HG03280 (cell line): ENCODE data around the gene ZNF438.

ENCODE experiments used
- ATAC-seq: cut with Tn5 transposase; IDR thresholded peaks from one replicate; pipeline ENCODE4 v1.9.1; 2021; ENCODE audit warnings: mild to moderate bottlenecking, moderate library complexity; ENCODE audit not compliant: unreplicated experiment

Gene ZNF438

DNA sequence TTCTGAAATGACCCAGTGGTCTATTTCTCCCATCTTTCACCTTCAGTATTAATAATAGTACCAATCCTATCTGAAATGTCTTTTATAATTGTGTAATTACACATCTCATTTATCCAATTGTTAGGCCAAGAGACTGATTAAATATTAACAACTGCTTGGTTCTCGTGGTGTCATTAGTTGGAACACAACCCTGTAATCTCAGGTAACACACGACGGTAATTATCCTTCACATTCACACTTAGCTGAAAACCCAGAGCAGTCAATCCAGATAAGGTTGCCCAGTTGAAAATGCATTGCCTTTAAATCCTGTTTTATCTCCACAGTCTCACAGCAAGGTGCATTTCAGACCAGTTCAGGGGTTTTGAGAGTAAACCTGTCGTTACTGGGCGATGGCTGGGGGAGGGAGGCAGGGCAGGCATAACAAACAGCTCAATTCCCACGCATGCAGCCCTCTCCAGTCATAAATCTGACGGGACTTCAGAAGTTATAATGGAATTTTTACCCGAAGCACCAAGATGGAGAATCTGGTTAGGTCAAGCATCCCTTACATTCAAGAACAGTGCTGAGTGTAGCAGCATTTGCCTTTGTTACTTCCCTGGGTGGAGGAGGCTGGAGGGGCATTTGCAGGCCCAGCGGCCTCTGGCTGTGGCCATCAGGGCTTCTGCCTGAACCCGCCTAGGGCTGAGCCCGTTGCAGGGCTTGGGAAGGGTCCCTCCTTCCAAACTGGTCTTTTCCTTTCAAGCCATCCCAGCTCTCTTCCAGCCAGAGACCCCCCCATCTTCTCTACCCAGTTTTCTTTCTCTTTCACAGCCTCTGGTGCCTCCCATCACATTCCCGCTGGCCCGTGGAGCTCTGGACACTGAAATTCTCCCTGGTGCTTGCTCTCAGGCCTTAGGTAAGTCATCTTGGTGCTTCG is 201.1 kb downstream of the ZNF438 start:
- ATAC-seq, result no peak

DNA sequence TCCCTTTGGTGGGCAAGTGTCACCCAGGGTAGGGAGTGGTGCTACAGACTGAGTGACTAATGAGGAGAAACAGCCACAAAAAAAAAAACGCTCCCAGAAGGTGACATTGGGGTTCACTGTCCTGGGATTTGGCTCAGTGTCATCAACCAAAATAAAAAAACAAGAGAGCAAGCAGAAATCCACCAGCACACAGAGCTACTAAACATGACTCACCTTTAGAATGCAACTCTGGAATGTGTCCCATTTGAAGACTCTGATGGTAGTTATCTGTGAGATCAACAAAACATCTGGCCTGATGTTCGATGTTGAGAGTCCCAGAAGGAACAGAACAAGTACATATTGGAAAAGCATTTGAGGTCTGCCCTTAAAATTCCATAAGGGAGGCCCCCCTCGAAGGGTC is 201.8 kb downstream of the ZNF438 start:
- ATAC-seq, result no peak

DNA sequence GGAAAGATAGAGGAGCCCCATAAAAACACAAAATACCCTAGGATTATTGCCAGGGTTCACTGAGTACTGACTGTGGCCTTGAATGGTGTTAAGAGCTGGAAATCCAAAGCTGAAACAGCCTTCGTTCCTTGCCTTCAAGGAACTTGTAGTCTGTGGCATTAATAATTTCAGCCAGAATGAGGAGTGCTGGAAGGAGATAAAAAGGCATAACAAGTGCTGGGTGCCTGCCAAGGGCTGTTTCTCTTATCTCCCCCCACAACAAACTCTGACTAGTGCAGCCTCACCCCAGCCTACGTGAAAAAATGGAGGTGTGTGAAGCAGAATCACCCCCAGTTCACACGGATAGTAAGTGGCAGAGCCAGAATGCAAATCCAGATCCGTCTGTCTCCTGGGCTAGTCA is 203.0 kb downstream of the ZNF438 start:
- ATAC-seq, result no peak

DNA sequence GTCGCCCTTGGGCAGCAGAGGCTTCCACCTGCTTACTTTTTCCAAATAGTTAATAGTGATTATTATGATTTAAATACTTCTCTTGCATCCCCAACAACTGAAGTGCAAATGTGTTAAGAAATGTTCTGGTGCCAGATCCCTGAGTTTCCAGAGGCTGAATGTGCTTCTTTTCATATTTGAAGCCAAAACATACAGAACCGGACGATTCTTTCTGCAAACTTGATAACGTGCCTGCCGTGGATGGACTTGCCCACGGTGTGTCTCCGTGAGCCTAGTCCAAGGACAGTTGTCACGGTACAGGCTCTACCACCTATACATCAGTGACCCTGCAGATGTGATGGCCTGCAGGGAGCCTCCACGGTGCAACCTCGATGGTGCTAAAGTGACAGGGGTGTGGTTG is 203.5 kb downstream of the ZNF438 start:
- ATAC-seq, result no peak

DNA sequence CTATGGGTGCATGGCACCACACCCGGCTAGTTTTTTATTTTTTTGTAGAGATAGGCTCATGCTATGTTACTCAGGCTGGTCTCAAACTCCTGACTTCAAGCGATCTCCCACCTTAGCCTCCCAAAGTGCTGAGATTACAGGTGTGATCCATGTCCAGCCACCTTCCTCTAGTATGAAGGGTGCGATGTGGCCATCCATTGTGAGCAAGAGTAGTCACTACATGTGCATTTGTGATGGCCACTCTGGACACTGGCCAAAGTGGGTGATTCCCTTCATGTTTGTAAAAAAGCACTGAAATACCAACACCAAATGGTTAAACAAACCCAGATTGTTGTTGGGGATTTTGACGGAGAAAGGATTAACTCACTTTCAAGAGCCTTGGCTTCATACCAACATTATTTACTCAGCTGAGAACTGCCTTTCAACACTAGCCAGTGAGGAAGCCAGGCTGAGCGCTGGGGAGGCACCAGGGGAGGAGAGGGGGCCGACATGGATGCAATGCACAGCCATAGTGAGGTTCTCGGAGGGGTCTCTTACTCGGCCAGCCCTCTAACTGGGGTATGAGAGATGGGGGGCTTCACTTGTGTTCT is 204.0 kb downstream of the ZNF438 start:
- no peak for ATAC-seq

DNA sequence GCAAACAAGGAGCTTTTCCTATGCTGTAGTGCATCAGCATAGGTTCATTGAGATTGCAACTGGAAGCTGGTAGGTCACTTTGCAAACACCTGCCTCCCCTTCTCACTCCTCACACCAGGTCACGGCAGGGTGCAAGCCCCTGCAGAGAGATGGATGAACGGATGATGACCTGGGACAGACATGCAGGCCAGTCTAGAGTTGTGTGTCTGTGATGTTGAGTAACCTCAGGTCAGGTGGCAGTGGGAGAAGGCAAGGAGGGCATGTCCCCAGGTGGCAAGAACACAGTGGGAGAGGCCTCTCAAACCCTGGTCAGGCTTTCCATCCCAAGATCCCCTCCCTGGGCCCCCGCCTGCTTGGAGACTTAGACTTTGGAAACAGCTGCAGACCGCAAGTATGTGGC is 205.0 kb downstream of the ZNF438 start:
- ATAC-seq, result no peak

DNA sequence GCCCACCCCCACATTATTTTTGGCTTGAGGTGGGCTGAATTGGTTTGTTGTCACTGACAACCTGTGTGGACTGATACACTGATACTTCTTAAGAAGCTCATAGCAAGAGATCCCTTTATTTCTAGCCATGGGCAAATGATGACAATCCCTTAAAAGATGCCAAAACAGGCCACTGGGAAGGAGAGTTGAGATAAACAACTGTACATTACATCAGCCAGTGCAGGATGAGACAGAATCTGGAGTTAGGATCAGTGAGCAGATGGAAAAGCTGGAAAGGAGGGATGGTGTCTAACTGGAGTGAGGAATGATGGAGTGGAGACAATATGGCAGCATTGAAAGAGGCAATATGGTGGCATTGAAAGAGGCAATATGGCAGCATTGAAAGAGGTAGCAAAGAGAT is 206.2 kb downstream of the ZNF438 start:
- no peak for ATAC-seq

DNA sequence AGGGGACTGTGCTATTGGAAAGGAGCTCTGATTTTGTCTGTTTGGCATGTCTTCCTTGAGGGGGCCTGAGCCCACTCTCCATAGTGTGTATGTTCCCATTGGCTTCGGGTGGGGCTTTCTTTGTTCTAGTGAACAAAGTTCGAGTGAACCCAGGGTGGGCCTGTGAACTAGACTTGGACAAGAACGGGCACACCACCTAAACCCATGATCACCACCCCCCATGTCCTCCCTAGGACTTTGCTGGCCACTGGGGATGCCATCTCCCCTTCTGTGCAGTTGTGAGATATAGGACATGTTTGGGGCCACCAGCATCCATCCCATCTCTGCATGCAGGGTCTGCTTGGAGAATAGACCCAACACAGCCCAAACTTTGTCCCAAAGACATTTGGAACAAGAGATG is 206.6 kb downstream of the ZNF438 start:
- no peak for ATAC-seq

DNA sequence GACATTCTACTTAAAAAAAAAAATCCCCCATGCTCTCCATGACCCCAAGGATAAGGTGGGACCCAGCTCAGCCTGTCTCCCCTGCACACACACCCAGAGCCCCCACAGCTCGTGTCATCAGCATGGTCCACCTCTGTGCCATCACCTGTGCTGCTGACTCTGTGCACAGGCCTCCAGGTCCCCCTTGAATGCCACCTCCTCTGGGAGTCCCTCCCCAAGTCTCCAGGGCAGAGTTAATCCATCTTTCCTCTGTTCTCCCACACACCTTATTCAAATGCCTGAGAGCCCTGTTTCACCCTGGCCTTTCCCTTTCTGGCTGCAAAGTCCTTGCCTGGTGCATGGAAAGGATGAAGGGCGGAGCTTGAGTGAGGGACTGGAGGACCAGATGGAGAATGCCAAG is 208.0 kb downstream of the ZNF438 start:
- no peak for ATAC-seq

DNA sequence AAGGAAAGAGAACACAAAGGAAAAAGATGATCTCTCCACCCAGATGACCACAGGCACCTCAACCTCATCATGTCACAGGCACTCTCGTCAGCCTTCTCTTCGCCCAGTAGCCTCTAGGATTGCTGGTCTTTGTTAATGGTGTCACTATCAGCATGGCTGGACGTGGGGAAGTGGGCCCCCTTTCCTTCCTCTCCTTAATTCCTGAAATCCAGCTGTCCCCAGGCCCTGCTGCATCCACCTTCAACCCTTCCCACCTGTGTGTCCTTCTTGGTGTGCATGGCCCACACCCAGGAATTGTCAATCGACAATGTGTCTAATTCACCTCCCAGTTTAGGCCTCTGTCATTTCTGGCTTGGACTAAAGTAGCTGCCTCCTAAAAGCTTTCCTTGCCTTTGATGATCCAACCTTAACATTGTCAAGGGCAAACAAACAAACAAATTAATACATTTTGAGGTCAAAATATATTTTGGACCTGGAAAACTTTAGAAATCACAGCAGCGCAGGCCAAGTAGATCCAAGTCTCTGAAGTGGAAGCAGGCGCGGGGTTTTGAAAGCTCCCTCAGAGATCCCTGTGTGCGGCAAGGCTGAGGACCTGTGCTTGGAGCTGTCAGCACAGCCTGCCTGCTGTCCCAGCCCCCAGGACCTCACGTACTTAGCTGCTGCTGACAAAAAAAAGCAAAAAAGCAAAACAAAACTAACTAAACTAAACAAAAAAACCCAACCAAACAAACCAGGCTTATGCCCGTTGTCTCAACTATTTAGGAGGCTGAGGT is 208.8 kb downstream of the ZNF438 start:
- no peak for ATAC-seq

DNA sequence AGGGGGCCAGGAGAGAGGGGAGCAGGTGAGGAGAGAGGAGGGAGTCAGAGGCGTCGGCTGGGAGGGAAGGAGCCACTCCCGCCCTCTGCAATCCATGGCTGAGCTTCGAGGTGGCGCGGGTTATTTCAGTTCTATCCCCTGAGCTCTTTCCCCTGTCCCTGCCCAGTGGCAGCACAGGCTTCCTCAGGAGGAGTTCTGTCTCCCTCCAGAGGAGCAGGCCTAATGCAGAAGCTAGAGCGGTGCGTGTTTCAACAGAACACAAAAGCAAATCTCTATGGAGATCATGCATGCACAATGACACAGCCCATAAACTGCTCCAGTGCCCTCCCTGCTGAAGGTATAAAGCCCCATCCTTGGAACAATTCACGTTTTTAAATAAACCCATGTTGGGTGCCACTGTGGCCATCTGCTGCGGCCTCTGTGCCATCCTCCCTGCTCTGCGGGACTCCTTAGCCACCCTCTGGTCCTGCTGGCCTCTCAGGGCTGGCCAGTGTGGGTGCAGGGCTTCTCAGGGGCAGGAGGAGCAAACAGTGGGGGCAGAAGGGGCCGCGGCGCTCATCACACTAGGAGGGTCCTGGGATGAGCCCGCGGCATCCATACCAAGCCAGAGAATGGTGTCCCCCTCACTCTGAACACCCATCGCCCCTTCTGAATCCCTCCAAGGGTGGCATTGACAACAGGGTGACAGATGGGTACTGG is 209.5 kb downstream of the ZNF438 start:
- no peak for ATAC-seq

DNA sequence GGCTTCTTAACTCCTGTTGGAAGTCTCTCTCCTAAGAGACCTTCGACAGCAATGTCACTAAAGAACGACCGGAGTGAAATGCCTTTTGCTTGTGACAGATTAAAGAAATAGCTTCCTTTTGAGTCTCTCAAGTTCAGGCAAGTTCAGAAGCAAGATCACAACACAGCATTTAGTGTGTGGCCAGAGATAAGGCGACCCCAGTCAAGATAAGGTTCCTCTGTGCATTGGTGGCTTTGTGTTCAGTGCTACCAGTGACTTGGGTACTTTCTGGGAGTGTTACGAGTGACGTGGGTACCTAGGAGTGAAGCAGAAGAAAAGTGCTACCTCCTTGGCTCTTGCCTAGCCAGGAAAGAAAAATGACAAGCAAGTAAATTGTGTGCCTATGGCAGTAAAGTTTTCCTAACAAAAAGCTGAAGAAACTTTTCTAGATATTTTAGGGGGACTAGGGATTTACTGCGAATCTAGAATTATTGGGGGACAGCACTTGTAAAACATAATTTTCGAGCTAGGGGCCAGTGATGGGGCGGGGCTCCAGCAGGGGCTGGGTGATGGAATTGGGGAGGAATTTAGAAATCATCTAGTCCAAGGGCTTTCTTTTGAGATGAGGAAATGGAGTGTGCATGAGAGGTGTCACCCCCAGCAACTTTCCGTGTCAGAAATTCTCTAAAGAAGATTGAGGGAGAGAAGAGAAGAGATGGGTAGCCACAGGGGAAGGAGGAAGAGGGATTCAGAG is 210.2 kb downstream of the ZNF438 start:
- ATAC-seq, result no peak

DNA sequence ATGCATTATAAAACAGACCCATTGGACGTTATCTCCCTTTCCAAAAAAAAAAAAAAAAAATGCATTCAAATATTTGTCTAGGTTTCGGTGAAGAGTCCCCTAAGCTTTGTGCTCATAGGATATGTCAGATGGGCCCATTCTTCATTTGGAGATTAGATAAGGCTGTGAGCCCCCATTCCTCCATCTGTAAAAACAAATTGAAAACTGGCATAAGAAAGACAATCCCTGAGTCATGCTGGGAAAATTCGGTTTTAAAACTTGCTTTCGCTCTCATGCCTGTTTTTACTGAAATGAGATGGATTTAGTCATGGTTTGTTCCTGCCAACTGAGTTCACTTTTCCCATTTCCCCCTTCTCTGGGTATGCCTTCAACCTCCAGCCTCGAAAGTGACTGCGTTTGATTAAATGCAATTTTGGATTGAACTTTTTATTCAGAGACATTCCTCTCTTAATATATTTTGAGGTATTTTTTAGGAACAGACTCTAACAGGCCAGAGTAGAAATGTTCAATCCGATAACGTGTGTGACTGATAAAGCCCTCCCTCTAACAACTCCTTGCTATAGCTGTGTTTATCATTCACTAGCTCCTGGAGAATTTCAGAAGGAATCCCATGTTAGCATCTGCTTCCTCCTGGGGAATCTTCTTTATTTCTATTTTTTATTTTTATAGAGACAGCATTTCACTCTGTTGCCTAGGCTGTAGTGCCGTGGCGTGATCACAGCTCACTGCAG is 211.2 kb downstream of the ZNF438 start:
- ATAC-seq, result no peak

DNA sequence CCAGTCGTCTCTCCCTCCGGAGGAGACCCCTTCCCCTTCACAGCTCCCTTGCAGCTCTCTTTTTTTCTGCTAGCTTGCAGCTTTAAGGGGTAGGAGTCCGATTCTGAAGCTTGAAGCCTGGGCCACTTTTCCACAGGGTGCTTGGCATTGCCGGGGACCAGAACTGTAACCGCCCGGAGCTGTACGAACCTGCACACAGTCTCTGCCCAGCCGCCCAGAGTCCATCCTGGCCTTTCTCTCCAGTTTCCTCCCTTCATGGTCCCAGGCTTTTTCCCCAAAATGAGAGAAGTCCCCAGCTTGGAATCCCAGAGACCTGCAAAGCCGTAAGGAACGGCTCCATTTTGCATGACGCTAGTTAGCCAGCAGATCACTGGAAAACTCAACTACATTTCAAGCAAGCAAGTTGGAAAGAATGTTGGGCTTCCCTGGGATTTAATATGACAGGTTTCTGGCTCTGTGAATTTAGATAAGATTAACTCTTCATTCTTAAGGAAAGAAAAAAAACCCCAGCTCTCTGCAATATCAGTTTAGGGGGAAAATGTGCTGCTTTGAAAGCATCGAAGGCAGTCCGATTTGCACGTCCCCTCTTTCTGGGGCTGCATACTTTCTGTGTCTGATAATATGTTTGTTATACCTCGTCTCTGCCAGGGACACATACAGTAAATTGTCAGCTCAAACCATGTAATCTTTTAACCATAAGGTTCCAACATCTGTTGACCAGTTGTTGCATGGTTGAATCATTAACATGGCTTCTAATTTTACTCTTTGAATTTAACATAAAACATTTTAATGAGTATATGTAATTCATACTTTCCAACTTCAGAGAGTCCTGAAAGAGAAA is 212.1 kb downstream of the ZNF438 start:
- no peak for ATAC-seq

DNA sequence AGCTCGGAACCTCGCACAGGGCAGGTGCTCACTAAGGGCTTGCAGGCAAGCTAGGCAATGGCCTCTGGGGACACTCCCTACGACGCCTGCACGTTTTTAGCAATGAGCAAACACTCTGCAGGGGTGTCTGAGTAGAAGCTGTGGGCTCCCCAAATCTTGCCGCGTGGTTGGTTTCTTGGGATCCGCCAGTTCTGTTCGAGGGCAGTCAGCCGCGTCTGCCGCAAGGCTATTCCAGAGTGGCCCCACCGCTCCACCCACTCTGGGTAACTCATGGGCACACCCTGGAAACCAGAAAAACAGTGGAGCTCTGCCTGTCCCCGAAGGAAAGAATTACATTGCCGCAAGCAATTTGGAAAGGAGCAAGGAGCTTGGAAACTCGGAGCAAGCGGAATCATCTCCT is 212.8 kb downstream of the ZNF438 start:
- no peak for ATAC-seq

DNA sequence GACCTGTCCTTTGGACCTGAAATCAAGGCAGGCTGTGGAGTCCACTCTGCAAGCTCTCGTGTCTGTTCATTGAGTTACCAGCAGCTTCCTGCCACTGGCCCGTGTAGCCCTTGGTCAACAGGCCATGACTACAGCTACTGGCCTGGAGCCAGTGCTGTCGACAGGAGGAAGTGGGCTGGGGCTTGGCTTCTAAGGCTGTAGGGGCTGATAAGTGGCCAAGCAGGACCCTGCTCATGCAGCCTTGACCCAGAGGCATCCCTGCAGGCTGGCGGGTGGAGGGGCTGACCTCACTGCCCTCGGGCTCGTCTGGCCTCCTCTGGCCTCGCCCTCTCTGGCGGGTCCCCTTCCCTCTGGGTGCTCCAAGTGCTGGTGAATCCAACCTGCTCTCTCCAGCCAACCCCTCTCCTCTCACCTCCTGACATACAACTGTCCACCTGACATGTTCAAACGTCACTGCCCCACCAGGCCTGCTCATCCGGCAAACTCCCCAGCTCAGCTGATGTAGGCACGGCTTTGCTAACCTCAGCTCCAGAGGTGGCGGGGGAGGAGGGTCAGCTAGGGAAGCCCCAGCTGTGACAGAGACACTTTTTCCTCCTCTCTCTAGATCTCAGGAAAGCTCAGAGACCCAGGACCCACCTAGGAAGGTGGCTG is 213.5 kb downstream of the ZNF438 start:
- no peak for ATAC-seq

DNA sequence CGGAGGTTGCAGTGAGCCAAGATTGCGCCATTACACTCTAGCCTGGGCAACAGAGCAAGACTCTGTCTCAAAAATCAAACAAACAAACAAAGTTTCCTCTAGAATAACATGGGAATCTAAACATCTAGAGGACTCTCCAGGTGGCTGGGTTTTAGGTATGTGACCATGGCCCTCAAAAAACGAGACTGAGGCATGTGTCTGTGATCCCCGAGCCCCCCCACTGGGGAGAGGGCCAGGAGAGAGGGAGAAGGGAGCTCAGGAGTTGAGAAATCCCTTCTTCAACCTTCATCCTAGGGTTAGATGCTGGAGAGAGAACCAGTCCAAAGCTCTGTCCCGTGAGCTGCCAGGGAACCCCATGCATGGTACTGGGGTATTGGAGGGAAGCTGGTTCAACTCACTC is 214.1 kb downstream of the ZNF438 start:
- no peak for ATAC-seq

DNA sequence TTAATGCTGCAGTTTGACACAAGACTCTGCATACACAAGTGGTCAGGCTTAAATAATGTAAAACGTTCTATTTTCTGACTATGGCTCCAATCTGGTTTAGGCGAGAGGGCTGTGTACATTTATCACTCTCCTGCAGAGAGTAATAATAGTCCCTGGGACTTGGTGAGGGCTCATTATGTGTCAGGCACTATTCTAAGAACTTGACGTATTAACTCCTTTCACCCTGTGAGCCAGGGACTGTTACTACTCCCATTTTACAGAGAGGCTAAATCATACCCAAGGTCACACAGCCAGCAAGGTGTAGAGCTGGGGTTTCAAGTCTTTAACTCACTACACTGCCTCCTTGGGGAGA is 214.9 kb downstream of the ZNF438 start:
- ATAC-seq, result no peak
